Measurements from ENCODE around the gene PARD3B.

- TF ChIP-seq SUZ12 (IDR thresholded peaks at IDR 0.05), result no peak
- TF ChIP-seq FOXA1 (IDR thresholded peaks at IDR 0.05), result no peak
- TF ChIP-seq PKNOX1 (IDR thresholded peaks at IDR 0.05), result no peak
- TF ChIP-seq FOXM1 (IDR thresholded peaks at IDR 0.05; ENCODE audit: borderline replicate concordance), result no peak
- no peak for TF ChIP-seq ELF4 (IDR thresholded peaks at IDR 0.05)
- no peak for TF ChIP-seq BHLHE40 (IDR thresholded peaks at IDR 0.05; ENCODE audit: borderline replicate concordance)
- TF ChIP-seq ZNF384 (IDR thresholded peaks at IDR 0.05), result no peak
- TF ChIP-seq L3MBTL2 (conservative IDR thresholded peaks at IDR 0.05), result no peak
Observed at GRCh38 chr2:204654669-204655068, 109.4 kb downstream of the PARD3B start.
